ENCODE results near the gene OSGIN1.

OSGIN1 gene

GRCh38 chr16:83968306-83968851 is 15.3 kb downstream of the OSGIN1 start:
- no peaks in the 10 kb centered on the region for H3K36me3 ChIP-seq (ENCODE audit: control insufficient read depth in 2 of 2, insufficient read depth in 1 of 2, low read length in 2 of 2)
- H3K9me3 ChIP-seq (ENCODE audit: control insufficient read depth, insufficient read depth, low read depth, low read length) = no peaks in the 10 kb centered on the region
- POLR2A ChIA-PET = no interaction called here
- peak overlapping the region; percentile 26 for H3K4me3 ChIP-seq (ENCODE audit: low read depth, low read length)
- H3K4me1 ChIP-seq (ENCODE audit: control insufficient read depth, insufficient read depth, low read length) = no peaks in the 10 kb centered on the region
- no peak overlapping the region for H3K27ac ChIP-seq (ENCODE audit: extremely low read depth, low read depth, low read length)
- CTCF ChIA-PET = interaction anchor here (5.3 kb wide), 1 partner anchor 96 kb away, joined by 46 read pairs; no protein-coding TSS in a partner anchor
- TF ChIP-seq ZNF658 (tag by site-specific recombination; IDR thresholded peaks at IDR 0.05) (no peak), ZNF19 (tag by site-specific recombination; IDR thresholded peaks at IDR 0.05; ENCODE audit: low read depth) (no peak), ZNF26 (tag by site-specific recombination; IDR thresholded peaks at IDR 0.05) (no peak), ZNF514 (tag by site-specific recombination; IDR thresholded peaks at IDR 0.05) (no peak)

GRCh38 chr16:83968891-83969649 is 16.0 kb downstream of the OSGIN1 start:
- ChIA-PET CTCF (interaction anchor here (0.7 to 5.3 kb wide), 4 partner anchors 13 to 209 kb away, joined by 3 to 46 read pairs (median 4); no protein-coding TSS in a partner anchor), POLR2A (no interaction called here)
- H3K36me3 ChIP-seq (ENCODE audit: control insufficient read depth in 2 of 2, insufficient read depth in 1 of 2, low read length in 2 of 2) = no peaks in the 10 kb centered on the region
- H3K4me1 ChIP-seq (ENCODE audit: control insufficient read depth, insufficient read depth, low read length) = no peaks in the 10 kb centered on the region
- no peaks in the 10 kb centered on the region for H3K9me3 ChIP-seq (ENCODE audit: control insufficient read depth, insufficient read depth, low read depth, low read length)
- TF ChIP-seq ZNF645 (tag by site-specific recombination; IDR thresholded peaks at IDR 0.05) (no peak), ZNF10 (tag by site-specific recombination; IDR thresholded peaks at IDR 0.05) (no peak), ZNF311 (tag by site-specific recombination; IDR thresholded peaks at IDR 0.05; ENCODE audit: borderline replicate concordance) (no peak), ZNF585B (tag by site-specific recombination; IDR thresholded peaks at IDR 0.05) (no peak)
- H3K4me3 ChIP-seq (ENCODE audit: low read depth, low read length) = peak overlapping the region; percentile 2
- H3K27ac ChIP-seq (ENCODE audit: extremely low read depth, low read depth, low read length) = no peak overlapping the region

GRCh38 chr16:83969771-83970429 is 16.9 kb downstream of the OSGIN1 start:
- Histone ChIP-seq H3K4me1 (ENCODE audit: control insufficient read depth, insufficient read depth, low read length) (no peaks in the 10 kb centered on the region), H3K36me3 (ENCODE audit: control insufficient read depth in 2 of 2, insufficient read depth in 1 of 2, low read length in 2 of 2) (no peaks in the 10 kb centered on the region), H3K4me3 (ENCODE audit: low read depth, low read length) (no peak overlapping the region), H3K27ac (ENCODE audit: extremely low read depth, low read depth, low read length) (no peak overlapping the region), H3K9me3 (ENCODE audit: control insufficient read depth, insufficient read depth, low read depth, low read length) (no peaks in the 10 kb centered on the region)
- ChIA-PET POLR2A (interaction anchor here (1.1 kb wide), 1 partner anchor 44 kb away, joined by 3 read pairs; no protein-coding TSS in a partner anchor), CTCF (interaction anchor here (0.5 to 5.3 kb wide), 6 partner anchors 14 to 279 kb away, joined by 3 to 46 read pairs (median 3); no protein-coding TSS in a partner anchor)
- TF ChIP-seq ZIC2 (tag by site-specific recombination; IDR thresholded peaks at IDR 0.05) = peak; percentile 31; the same call in 1 of the 2 replicates
- no peak for TF ChIP-seq ZSCAN5A (tag by site-specific recombination; IDR thresholded peaks at IDR 0.05)

GRCh38 chr16:83970430-83970815 is 17.4 kb downstream of the OSGIN1 start:
- no peaks in the 10 kb centered on the region for H3K36me3 ChIP-seq (ENCODE audit: control insufficient read depth in 2 of 2, insufficient read depth in 1 of 2, low read length in 2 of 2)
- no peaks in the 10 kb centered on the region for H3K4me1 ChIP-seq (ENCODE audit: control insufficient read depth, insufficient read depth, low read length)
- no peak overlapping the region for H3K4me3 ChIP-seq (ENCODE audit: low read depth, low read length)
- ChIA-PET CTCF (interaction anchor here (0.5 to 5.3 kb wide), 4 partner anchors 14 to 279 kb away, joined by 3 to 46 read pairs (median 3); no protein-coding TSS in a partner anchor), POLR2A (interaction anchor here (1.1 kb wide), 1 partner anchor 44 kb away, joined by 3 read pairs; no protein-coding TSS in a partner anchor)
- no peaks in the 10 kb centered on the region for H3K9me3 ChIP-seq (ENCODE audit: control insufficient read depth, insufficient read depth, low read depth, low read length)
- no peak overlapping the region for H3K27ac ChIP-seq (ENCODE audit: extremely low read depth, low read depth, low read length)
- TF ChIP-seq ZBTB1 (tag by site-specific recombination; IDR thresholded peaks at IDR 0.05) = no peak
- TF ChIP-seq ZNF169 (tag by site-specific recombination; IDR thresholded peaks at IDR 0.05) = no peak
